Mucosa of stomach (tissue), 1 donor: ENCODE measurements around the gene DDX1.
"Not testable (repeated sequence)": the region's sequence is repeated elsewhere in the genome, so short reads cannot be mapped to it uniquely, and the experiment has no call there.

Source experiments
- H3K27me3 ChIP-seq: one replicate; pipeline ENCODE4 v1.7.0; 2013; ENCODE audit warnings: mild to moderate bottlenecking, low read length; ENCODE audit not compliant: control insufficient read depth, insufficient read depth
- H3K36me3 ChIP-seq: one replicate; pipeline ENCODE4 v1.7.0; 2013; ENCODE audit warnings: low read length; ENCODE audit not compliant: control insufficient read depth, insufficient read depth
- H3K4me1 ChIP-seq: one replicate; pipeline ENCODE4 v1.7.0; 2013; ENCODE audit warnings: mild to moderate bottlenecking, low read length; ENCODE audit not compliant: control insufficient read depth, insufficient read depth
- H3K4me3 ChIP-seq: one replicate; pipeline ENCODE4 v1.7.0; 2013; ENCODE audit warnings: low read length
- H3K9ac ChIP-seq: one replicate; pipeline ENCODE4 v1.7.0; 2013; ENCODE audit warnings: mild to moderate bottlenecking, low read length, moderate library complexity
- H3K9me3 ChIP-seq: one replicate; pipeline ENCODE4 v1.7.0; 2013; ENCODE audit warnings: mild to moderate bottlenecking, low read length, moderate library complexity; ENCODE audit not compliant: control insufficient read depth
- donor health status: Pancreatic carcinoma.

The DDX1 gene

GRCh38 chr2:15603948-15604347, 12.3 kb downstream of the DDX1 start:
- Histone ChIP-seq H3K4me1 (no peaks in the 10 kb centered on the region), H3K36me3 (peaks cover 30% of the 10 kb centered on the region), H3K9me3 (no peaks in the 10 kb centered on the region), H3K9ac (no peak overlapping the region), H3K27me3 (no peaks in the 10 kb centered on the region), H3K4me3 (no peak overlapping the region)

DNA sequence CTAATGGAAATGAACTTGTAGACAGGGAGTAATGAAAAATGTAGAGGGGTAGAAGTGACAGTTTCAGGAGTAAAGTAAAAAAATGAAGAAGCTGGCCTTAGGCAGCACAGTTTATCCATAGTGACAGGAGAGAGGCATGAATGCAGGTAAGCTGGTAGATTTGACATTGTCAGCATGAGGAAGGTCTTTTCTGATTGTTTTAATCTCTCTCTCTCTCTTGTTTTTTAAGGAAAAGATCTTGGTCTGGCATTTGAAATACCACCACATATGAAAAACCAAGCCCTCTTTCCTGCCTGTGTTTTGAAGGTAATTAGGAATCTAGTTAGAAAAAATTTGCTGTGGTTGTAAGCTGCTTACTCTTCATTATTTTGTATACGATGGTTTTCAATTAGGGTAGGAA, 14.1 kb downstream of the DDX1 start:
- no peak overlapping the region for H3K9ac ChIP-seq
- no peaks in the 10 kb centered on the region for H3K9me3 ChIP-seq
- no peaks in the 10 kb centered on the region for H3K27me3 ChIP-seq
- peaks cover 30% of the 10 kb centered on the region for H3K36me3 ChIP-seq
- H3K4me3 ChIP-seq = no peak overlapping the region
- H3K4me1 ChIP-seq = no peaks in the 10 kb centered on the region

DNA sequence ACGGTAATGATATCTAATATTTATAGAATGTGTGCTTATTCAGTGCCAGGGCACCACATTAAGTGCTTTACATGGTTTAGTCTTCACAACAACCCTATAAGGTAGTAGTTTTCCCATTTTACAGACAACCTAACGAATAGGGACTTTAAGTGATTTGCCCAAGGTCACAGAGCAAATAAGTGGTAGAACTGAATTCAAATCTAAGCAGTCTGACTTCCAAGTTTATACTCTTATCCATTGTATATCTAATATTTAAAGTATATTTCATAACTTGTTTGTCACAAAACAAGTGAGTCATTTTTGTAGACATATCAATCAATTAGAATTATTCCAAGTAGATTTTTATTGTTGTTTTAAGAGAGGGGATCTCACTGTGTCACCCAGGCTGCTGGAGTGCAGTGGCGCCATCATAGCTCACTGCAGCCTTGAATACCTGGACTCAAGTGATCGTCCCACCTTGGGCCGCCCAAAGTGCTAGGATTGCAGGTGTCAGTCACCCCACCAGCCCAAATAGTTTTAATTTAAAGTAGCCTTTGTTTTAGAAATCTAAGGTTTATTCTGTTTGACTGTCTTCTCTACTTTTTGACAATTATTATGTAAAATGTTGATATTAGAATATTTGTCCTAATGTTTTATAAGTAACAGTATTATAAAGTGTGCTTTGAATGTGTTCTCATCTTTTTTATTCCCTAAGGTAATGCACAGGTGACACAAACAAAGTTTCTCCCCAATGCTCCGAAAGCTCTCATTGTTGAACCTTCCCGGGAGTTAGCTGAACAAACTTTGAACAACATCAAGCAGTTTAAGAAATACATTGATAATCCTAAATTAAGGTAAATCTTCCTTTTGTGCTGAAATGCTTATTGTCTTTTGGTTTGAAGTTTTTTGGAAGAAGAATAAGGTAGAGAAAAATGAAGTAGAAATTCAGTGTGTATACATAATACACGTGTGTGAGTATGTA, 15.1 kb downstream of the DDX1 start:
- Histone ChIP-seq H3K36me3 (peaks cover 21% of the 10 kb centered on the region), H3K4me1 (no peaks in the 10 kb centered on the region), H3K4me3 (no peak overlapping the region), H3K27me3 (no peaks in the 10 kb centered on the region), H3K9me3 (no peaks in the 10 kb centered on the region), H3K9ac (no peak overlapping the region)

DNA sequence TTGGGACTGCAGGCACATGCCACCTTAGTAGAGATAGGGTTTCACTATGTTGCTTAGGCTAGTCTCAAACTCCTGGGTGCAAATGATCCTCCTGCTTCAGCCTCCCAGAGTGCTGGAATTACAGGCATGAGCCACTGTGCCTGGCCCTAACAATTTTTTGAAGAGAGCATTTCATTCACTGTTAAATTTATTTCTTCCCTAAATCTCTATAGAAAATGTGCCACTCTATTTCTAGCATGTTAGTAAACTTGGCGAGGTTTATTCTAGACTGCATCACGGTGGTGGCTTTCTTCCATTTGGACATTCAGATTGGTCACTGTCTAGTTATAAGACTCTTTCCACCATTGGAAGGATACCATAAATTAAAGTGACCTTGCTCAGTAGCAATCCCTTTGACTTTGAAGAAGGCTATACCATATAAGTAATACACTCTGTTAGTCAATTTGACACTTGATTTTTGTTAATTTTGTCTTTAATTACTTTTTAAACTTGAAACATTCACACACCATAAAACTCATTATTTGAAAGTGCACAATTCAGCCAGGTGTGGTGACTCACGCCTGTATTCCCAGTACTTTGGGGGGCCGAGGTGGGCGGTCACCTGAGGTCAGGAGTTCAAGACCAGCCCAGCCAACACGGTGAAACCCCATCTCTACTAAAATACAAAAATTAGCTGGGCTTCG, 16.2 kb downstream of the DDX1 start:
- peaks cover 14% of the 10 kb centered on the region for H3K36me3 ChIP-seq
- H3K4me1 ChIP-seq = no peaks in the 10 kb centered on the region
- H3K9me3 ChIP-seq = no peaks in the 10 kb centered on the region
- H3K9ac ChIP-seq = no peak overlapping the region
- H3K27me3 ChIP-seq = no peaks in the 10 kb centered on the region
- H3K4me3 ChIP-seq = no peak overlapping the region

DNA sequence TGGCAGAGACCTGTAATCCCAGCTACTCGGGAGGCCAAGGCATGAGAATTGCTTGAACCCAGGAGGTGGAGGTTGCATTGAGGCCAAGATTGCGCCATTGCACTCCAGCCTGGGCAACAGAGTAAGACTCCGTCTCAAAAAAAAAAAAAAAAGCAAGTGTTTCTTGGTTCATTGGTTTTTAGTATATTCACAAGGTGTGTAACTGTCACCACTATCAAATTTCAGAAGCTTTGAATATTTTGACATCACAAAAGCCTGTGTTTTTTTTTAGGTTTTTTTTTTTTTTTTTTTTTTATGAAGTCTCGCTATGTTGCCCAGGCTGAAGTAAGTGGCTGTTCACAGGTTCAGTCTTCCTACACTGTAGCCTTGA, 16.7 kb downstream of the DDX1 start:
- no peak overlapping the region for H3K9ac ChIP-seq
- no peaks in the 10 kb centered on the region for H3K9me3 ChIP-seq
- no peaks in the 10 kb centered on the region for H3K27me3 ChIP-seq
- H3K36me3 ChIP-seq = peaks cover 14% of the 10 kb centered on the region
- H3K4me3 ChIP-seq = no peak overlapping the region
- no peaks in the 10 kb centered on the region for H3K4me1 ChIP-seq

DNA sequence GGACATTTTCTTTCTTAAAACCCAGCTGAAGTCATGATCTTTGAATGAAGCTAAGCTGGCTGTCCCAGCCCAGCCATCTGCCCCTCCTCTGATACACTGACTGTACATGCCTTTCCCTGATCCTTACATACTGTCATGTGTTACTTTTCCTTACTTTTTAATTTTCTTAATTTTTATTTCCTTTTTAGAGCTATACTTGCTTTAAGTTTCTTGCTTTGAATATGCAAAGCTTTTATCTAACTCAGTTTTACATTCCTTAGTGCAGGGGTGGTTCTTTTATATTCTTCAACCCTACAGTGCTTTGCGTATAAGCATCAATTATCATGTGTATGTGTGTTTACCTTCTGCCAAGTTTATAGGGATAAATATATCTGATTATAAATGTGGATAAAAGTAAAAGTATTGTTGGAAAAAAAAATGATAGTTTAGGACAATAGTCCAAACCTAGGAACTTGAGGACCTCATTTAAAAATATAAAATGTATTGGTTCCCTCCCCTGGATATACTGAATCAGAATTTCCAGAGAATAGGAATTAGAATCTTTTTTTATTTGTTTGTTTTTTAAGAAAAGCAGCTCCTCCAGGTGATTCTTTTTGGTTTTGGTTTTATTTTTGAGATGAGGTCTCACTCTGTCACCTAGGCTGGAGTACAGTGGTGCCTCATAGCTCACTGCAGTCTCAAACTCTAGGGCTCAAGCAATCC, 17.8 kb downstream of the DDX1 start:
- H3K36me3 ChIP-seq = peaks cover 13% of the 10 kb centered on the region

GRCh38 chr2:15610430-15610952, 18.8 kb downstream of the DDX1 start:
- H3K36me3 ChIP-seq = peaks cover 11% of the 10 kb centered on the region
- H3K4me3 ChIP-seq = no peak overlapping the region
- H3K9ac ChIP-seq = no peak overlapping the region
- H3K27me3 ChIP-seq = no peaks in the 10 kb centered on the region
- no peaks in the 10 kb centered on the region for H3K9me3 ChIP-seq
- no peaks in the 10 kb centered on the region for H3K4me1 ChIP-seq

More for the DNA sequence above, 17.8 kb downstream of the DDX1 start:
- H3K9ac ChIP-seq = no peak overlapping the region
- H3K4me1 ChIP-seq = no peaks in the 10 kb centered on the region
- H3K9me3 ChIP-seq = no peaks in the 10 kb centered on the region
- no peak overlapping the region for H3K4me3 ChIP-seq
- H3K27me3 ChIP-seq = no peaks in the 10 kb centered on the region

- not testable (repeated sequence) for H3K36me3 ChIP-seq, H3K4me1 ChIP-seq, H3K4me3 ChIP-seq, H3K9ac ChIP-seq, H3K9me3 ChIP-seq, H3K27me3 ChIP-seq
Measured at GRCh38 chr2:15612101-15612500, 20.4 kb downstream of the DDX1 start.

DNA sequence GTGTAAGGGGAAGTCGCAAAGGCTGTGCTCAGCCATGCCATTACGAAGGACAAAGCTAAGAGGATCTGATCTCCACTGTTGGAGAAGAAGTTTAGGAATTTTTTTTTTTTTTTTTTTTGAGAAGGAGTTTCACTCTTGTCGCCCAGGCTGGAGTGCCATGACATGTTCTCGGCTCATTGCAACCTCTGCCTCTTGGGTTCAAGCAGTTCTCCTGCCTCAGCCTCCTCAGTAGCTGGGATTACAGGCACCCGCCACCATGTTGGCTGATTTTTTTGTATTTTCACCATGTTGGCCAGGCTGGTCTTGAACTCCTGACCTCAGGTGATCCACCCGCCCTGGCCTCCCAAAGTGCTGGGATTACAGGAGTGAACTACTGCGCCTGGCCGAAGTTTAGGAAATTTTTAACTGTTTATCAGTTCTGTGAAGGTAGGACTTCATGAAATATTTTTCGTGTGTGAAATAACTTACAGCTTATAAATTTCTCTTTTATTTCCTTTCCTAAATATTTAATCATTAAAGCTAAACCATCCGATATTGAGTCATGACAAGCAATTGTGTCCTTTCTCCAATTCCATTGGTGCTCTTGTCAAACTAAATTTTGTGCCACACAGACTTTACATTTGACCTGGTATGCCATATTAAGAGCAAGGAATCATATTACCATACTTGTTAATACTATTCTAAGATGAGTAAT, 22.2 kb downstream of the DDX1 start:
- Histone ChIP-seq H3K9ac (no peak overlapping the region), H3K36me3 (peaks cover 6% of the 10 kb centered on the region), H3K27me3 (no peaks in the 10 kb centered on the region)

DNA sequence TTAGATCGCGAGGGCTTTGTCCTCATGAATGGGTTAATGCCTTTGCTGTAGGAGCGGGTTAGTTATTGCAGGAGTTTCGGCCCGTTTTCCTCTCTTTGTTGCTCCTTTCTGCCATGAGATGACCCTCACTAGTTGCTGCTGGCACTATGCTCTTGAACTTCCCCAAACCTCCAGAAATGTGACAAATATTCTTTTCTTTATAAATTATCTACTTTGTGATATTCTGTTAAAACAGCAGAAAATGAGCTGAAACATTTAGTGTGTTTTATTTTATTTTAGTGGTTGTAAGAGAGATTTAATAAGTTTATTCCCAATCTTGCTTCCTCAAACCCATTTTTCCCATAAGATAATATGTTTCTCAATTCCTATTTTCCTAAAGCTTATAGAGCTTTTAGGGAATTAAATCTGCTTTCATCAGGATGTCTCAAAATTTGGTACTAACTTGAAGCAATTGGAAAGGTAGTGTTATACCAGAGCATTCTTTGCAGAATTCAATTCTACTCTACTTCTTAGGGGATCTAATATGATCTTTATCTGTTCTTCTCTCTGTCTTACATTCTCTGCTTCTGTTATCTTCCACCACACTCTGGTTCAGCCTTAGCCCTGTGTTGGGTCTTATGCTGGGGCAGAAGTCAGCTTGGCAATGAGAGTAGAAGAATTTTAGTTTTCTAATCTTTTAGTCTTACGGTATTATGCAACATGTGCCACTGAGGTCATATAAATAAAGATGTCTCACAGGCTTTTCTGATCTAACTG, 23.1 kb downstream of the DDX1 start:
- Histone ChIP-seq H3K9me3 (no peaks in the 10 kb centered on the region), H3K4me1 (no peaks in the 10 kb centered on the region), H3K4me3 (no peak overlapping the region), H3K9ac (no peak overlapping the region), H3K36me3 (peaks cover 6% of the 10 kb centered on the region), H3K27me3 (no peaks in the 10 kb centered on the region)

More for the DNA sequence above, 22.2 kb downstream of the DDX1 start:
- Histone ChIP-seq H3K4me1 (no peaks in the 10 kb centered on the region), H3K4me3 (no peak overlapping the region), H3K9me3 (no peaks in the 10 kb centered on the region)

DNA sequence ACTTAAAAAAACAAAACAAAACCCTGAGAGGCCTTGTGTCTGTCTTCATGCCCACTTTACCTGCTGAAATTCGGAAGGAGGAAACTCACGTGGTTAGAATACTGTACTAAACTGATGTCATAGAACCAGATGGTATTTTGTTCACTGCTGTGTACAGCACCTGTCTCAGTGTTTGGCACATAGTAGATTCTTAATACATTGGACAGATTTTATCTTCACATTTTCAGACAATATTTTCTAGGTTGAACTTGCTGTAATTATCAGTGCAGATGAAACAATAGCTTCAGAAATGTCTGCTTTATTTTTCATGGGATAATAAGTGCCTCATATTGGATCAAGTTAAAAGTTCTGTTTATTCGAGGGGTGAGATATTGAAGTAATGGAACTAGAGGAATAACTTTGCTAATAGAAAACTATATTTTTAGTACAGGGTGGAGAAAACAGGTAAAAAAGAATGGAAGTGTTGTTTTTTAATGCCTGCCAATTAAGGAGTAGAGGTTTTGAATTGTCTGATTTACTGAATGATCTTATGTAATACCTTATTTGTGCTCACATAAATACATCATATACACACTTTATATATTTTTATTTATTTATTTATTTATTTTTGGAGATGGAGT, 23.7 kb downstream of the DDX1 start:
- no peaks in the 10 kb centered on the region for H3K27me3 ChIP-seq
- H3K4me1 ChIP-seq = no peaks in the 10 kb centered on the region
- H3K4me3 ChIP-seq = no peak overlapping the region
- H3K9me3 ChIP-seq = no peaks in the 10 kb centered on the region
- H3K36me3 ChIP-seq = peaks cover 6% of the 10 kb centered on the region
- no peak overlapping the region for H3K9ac ChIP-seq
